K562 (cell line): Measurements from ENCODE around the gene DPH1. TPM values are rescaled to one million over a fixed set of nuclear protein-coding genes. Genes with fewer than 3 reads are reported as not detected.

Source experiments
- CHAMP1 ChIP-seq: fragments of 450-650 bp; IDR thresholded peaks from 2 replicates; pipeline ENCODE4 v1.6.1; 2016; ENCODE audit warnings: mild to moderate bottlenecking
- CREM ChIP-seq: IDR thresholded peaks from 2 replicates; pipeline ENCODE4 v1.6.1; 2014; ENCODE audit warnings: antibody characterized with exemption, low read depth
- FOXA3 ChIP-seq, 2 experiments: fragments of 450-650 bp in 1 of 2; sonication (generic) in 1 of 2; formaldehyde crosslinking; IDR thresholded peaks in 1 of 2; conservative IDR thresholded peaks in 1 of 2; 2 replicates each; pipeline versions ENCODE4 v1.4.0 to v1.8.0; 2020 to 2022; ENCODE audit warnings: mild to moderate bottlenecking in 2 of 2, missing genetic modification reagents in 1 of 2
- FOXK2 ChIP-seq, 2 experiments: fragments of 450-650 bp; IDR thresholded peaks in 1 of 2; conservative IDR thresholded peaks in 1 of 2; 2 replicates each; pipeline ENCODE4 v1.6.1; 2016; ENCODE audit warnings: low read depth in 2 of 2, mild to moderate bottlenecking in 1 of 2
- PRDM10 ChIP-seq: fragments of 450-650 bp; IDR thresholded peaks from 2 replicates; pipeline ENCODE4 v1.6.1; 2018; ENCODE audit not compliant: partially characterized antibody
- REST ChIP-seq, 2 experiments: fragments of 450-650 bp; formaldehyde crosslinking in 1 of 2; IDR thresholded peaks; 2 replicates each; pipeline versions ENCODE4 v1.4.0 to v1.6.1; 2014 to 2020; ENCODE audit warnings: mild to moderate bottlenecking in 2 of 2, borderline replicate concordance in 1 of 2, low read depth in 1 of 2
- SETDB1 ChIP-seq: IDR thresholded peaks from one replicate; pipeline ENCODE4 v1.6.1; 2012; ENCODE audit warnings: low read length, control low read depth, inconsistent platforms
- SIN3A ChIP-seq, 2 experiments: fragments of 150-350 bp in 1 of 2; IDR thresholded peaks; 2 replicates each; pipeline ENCODE4 v1.6.1; 2011 to 2016; ENCODE audit warnings: borderline replicate concordance in 2 of 2, low read depth in 2 of 2, low read length in 2 of 2, mild to moderate bottlenecking in 2 of 2, moderate library complexity in 2 of 2; ENCODE audit not compliant: control insufficient read depth in 1 of 2
- SMAD1 ChIP-seq: fragments of 150-350 bp; IDR thresholded peaks from 2 replicates; pipeline ENCODE4 v1.6.1; 2014; ENCODE audit warnings: low read length, low read depth; ENCODE audit not compliant: partially characterized antibody
- VEZF1 ChIP-seq: fragments of 200-800 bp; sonication (Bioruptor generic); IDR thresholded peaks from 2 replicates; pipeline ENCODE4 v1.6.1; 2017; ENCODE audit warnings: missing genetic modification characterization, missing compliant biosample characterization
- ZNF707 ChIP-seq: fragments of 250-450 bp; sonication (Bioruptor Pico); conservative IDR thresholded peaks from 2 replicates; pipeline ENCODE4 v1.8.0; 2022; ENCODE audit warnings: inconsistent platforms, mild to moderate bottlenecking, moderate library complexity
- polyA plus RNA-seq, 8 experiments: library from polyadenylated mRNA; depleted of rRNA in 4 of 8; stranded (reverse) in 5 of 8; unstranded in 3 of 8; fragments of >200 nt; fragmentation: Nextera tagmentation in 2 of 8; fragmentation: Illumina TruSeq in 1 of 8; extraction: Ambion mirVana in 2 of 8; extraction: Trizol in 1 of 8; gene quantifications; 2 replicates each; pipeline versions ENCODE4 v1.2.1 to v1.2.3, GENCODE V29; 2011 to 2014; ENCODE audit warnings: inconsistent platforms in 1 of 8, missing spikeins in 1 of 8
- total RNA-seq, 7 experiments: library from RNA; depleted of rRNA in 6 of 7; stranded (reverse); fragments of >200 nt in 6 of 7; fragmentation: Illumina TruSeq in 2 of 7; extraction: Trizol in 2 of 7; gene quantifications; 2 replicates each; pipeline versions ENCODE4 v1.2.1 to v1.2.3, GENCODE V29; 2011 to 2021; ENCODE audit warnings: low replicate concordance in 1 of 7

DPH1 gene
- total and polyA plus RNA-seq, 9 of the 15 experiments (the other 6 are each of a cell fraction or from before 2014, with no cell fraction given), result 0.42 to 40.6 (median 20.2) TPM

GRCh38 chr17:2030779-2031163, 818 bp downstream of the DPH1 start (continued):
- TF ChIP-seq VEZF1 (CRISPR knock-in tag) (no peak), FOXK2 (conservative IDR thresholded peaks at IDR 0.05 in 1 of 2, IDR thresholded peaks at IDR 0.05 in 1 of 2; ENCODE audit: low read depth in 2 of 2) (no peak), SMAD1 (no peak), ZNF707 (CRISPR knock-in tag) (no peak), FOXA3 (CRISPR knock-in tag; conservative IDR thresholded peaks at IDR 0.05 in 1 of 2, IDR thresholded peaks at IDR 0.05 in 1 of 2) (no peak), SETDB1 (no peak), CHAMP1 (no peak), PRDM10 (peak; percentile 54), REST (IDR thresholded peaks at IDR 0.05; ENCODE audit: borderline replicate concordance) (peak; percentile 51; the same call in 1 of the 2 replicates), REST (CRISPR knock-in tag; IDR thresholded peaks at IDR 0.05; ENCODE audit: low read depth) (no peak), CREM (0 out of 2 replicates have a peak, but pooled peaks have one; percentile 29), SIN3A (IDR thresholded peaks at IDR 0.05; ENCODE audit: borderline replicate concordance in 2 of 2, control insufficient read depth in 1 of 2, low read depth in 2 of 2, low read length in 2 of 2) (no peak)
